ENCODE data around the gene DNASE1L3.

DNA sequence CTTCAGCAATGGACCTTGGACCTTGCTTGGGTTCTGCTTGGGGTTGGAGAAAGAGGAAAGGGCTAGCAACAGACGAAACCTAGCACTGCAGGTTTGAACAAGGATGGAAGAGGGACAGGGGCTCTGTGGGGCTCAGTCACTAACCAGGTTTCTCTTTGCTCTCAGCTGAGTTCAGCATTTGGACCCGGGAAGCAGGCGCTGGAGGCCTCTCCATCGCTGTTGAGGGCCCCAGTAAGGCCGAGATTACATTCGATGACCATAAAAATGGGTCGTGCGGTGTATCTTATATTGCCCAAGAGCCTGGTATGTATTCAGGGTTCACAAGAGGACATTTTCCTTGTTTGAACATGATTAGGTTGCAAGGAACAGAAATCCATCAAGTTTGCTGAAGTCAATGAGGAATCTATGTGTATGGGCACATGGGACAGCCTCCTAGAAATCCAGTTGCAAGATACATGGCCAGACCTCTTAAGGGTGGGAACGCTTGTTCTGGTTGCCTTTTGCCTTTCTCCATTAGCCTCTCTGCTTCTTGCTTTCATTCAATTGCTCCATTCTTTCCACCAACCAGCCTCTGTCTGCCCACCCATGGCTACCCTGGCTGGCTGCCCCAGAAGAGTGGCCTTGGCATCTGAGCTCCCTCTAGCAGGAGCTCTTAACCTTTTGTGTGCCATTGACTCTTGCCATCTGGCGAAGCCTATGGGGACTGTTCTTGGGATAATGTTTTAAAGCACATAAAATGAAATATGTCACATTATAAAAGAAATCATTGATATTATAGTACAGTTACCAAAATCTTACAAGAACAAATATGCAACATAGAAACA, 55.9 kb downstream of the DNASE1L3 start:
- TF ChIP-seq, protein P1, sequence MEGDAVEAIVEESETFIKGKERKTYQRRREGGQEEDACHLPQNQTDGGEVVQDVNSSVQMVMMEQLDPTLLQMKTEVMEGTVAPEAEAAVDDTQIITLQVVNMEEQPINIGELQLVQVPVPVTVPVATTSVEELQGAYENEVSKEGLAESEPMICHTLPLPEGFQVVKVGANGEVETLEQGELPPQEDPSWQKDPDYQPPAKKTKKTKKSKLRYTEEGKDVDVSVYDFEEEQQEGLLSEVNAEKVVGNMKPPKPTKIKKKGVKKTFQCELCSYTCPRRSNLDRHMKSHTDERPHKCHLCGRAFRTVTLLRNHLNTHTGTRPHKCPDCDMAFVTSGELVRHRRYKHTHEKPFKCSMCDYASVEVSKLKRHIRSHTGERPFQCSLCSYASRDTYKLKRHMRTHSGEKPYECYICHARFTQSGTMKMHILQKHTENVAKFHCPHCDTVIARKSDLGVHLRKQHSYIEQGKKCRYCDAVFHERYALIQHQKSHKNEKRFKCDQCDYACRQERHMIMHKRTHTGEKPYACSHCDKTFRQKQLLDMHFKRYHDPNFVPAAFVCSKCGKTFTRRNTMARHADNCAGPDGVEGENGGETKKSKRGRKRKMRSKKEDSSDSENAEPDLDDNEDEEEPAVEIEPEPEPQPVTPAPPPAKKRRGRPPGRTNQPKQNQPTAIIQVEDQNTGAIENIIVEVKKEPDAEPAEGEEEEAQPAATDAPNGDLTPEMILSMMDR (IDR thresholded peaks at IDR 0.05): no peak
- TF ChIP-seq POLR2AphosphoS5 (IDR thresholded peaks at IDR 0.05): no peak

Data from prostate gland (tissue), 2 donors.